ENCODE data around the gene FRS2. TPM values are rescaled to one million over a fixed set of nuclear protein-coding genes. Genes with fewer than 3 reads are reported as not detected.

Gene FRS2
- total RNA-seq, 4 donors from 2014 or later: 22.6 to 42.0 (median 29.2) TPM

DNA sequence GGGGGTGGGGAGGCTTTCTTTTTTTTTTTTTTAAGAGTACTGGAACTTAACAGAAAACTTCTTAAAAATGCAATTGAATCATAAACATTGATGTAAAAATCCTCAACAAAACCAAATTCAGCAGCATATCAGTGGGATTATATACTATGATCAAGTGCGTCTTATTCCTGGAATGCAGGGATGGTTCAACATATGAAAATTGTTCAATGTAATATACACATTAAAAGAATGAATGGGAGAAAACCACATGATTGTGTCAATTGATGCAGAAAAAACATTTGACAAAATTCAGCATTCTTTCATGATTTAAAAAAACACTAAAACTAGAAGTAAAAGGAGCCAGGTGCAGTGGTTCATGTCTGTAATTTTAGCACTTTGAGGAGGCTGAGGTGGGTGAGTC lies 73.9 kb downstream of the FRS2 start:
- no peak for DNase-seq
- H3K27me3 ChIP-seq: no peaks in the 10 kb centered on the region
- H3K36me3 ChIP-seq: peaks cover 0 to 12% (median 0%) of the 10 kb centered on the region in 3 donors
- H3K4me1 ChIP-seq: no peaks in the 10 kb centered on the region
- TF ChIP-seq, protein P1, sequence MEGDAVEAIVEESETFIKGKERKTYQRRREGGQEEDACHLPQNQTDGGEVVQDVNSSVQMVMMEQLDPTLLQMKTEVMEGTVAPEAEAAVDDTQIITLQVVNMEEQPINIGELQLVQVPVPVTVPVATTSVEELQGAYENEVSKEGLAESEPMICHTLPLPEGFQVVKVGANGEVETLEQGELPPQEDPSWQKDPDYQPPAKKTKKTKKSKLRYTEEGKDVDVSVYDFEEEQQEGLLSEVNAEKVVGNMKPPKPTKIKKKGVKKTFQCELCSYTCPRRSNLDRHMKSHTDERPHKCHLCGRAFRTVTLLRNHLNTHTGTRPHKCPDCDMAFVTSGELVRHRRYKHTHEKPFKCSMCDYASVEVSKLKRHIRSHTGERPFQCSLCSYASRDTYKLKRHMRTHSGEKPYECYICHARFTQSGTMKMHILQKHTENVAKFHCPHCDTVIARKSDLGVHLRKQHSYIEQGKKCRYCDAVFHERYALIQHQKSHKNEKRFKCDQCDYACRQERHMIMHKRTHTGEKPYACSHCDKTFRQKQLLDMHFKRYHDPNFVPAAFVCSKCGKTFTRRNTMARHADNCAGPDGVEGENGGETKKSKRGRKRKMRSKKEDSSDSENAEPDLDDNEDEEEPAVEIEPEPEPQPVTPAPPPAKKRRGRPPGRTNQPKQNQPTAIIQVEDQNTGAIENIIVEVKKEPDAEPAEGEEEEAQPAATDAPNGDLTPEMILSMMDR (IDR thresholded peaks at IDR 0.05): no peak
- no peak for TF ChIP-seq POLR2A (IDR thresholded peaks at IDR 0.05)
- H3K27ac ChIP-seq: no peak overlapping the region
- peaks cover 0 to 13% (median 4%) of the 10 kb centered on the region in 3 donors for H3K9me3 ChIP-seq
- intact Hi-C loops (cut with DNase I): no loop called here
- no peak overlapping the region for H3K4me3 ChIP-seq
- WGBS, 2 donors: 100% methylated on average over 1 of the region's 1 CpG

DNA sequence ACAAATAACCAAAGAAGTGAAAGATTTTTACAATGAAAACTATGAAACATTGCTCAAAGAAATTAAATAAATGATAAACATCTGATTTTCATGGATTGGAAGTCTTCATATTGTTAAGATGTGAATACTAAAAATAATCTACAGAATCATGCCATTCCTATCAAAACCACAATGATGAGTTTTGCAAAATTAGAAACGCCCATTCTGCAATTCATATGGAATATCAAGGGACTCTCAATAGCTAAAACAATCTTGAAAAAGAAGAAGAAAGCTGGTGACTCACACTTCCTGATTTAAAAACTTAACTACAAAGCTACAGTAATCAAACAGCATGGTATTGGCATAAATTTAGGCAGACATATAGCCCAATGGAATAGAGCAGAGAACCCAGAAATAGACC lies 74.9 kb downstream of the FRS2 start:
- Histone ChIP-seq H3K4me3 (no peak overlapping the region), H3K9me3 (peaks cover 0 to 13% (median 4%) of the 10 kb centered on the region in 3 donors), H3K4me1 (no peaks in the 10 kb centered on the region), H3K27ac (no peak overlapping the region), H3K27me3 (no peaks in the 10 kb centered on the region), H3K36me3 (peaks cover 0 to 12% (median 0%) of the 10 kb centered on the region in 3 donors)
- TF ChIP-seq POLR2A (IDR thresholded peaks at IDR 0.05): no peak
- TF ChIP-seq, protein P1 (IDR thresholded peaks at IDR 0.05): no peak
- 69 to 77% methylated on average over 1 of the region's 1 CpG for WGBS, 2 donors
- intact Hi-C loops (cut with DNase I): no loop called here
- no peak for DNase-seq

DNA sequence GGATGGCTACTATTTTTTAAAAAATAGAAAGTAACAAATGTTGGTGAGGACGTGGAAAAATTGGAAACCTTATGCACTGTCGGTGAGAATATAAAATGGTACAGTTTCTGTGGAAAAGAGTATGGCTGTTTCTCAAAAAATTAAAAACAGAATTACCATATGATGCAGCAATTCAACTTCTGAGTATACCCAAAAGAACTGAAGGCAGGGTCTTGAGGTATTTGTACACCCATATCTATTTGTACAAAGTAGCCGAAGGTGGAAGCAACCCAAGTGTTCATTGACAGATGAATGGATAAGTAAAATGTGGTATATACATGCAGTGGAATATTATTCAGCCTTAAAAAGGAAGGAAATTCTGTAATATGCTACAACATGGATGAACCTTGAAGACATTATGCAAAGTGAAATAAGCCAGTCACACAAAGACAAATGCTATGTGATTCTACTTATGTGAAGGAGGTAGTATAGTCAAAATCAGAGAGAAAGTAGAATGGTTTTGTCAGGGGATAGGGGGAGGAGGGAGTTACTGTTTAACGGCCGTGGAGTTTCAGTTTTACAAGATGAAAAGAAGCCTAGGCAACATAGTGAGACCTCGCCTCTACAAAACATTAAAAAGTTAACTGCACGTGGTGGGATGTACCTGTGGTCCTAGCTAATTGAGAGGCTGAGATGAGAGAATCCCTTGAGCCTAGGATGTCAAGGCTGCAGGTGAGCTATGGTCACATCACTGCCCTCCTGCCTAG lies 76.7 kb downstream of the FRS2 start:
- intact Hi-C loops (cut with DNase I): no loop called here
- no peak for DNase-seq
- 73 to 85% methylated on average over 7 of the region's 7 CpGs for WGBS, 2 donors
- no peak overlapping the region for H3K27ac ChIP-seq
- H3K27me3 ChIP-seq: no peaks in the 10 kb centered on the region
- H3K4me3 ChIP-seq: no peak overlapping the region
- H3K4me1 ChIP-seq: no peaks in the 10 kb centered on the region
- peaks cover 0 to 12% (median 0%) of the 10 kb centered on the region in 3 donors for H3K36me3 ChIP-seq
- no peak for TF ChIP-seq POLR2A (IDR thresholded peaks at IDR 0.05)
- TF ChIP-seq, protein P1 (IDR thresholded peaks at IDR 0.05): no peak
- H3K9me3 ChIP-seq: peaks cover 0 to 13% (median 4%) of the 10 kb centered on the region in 3 donors

DNA sequence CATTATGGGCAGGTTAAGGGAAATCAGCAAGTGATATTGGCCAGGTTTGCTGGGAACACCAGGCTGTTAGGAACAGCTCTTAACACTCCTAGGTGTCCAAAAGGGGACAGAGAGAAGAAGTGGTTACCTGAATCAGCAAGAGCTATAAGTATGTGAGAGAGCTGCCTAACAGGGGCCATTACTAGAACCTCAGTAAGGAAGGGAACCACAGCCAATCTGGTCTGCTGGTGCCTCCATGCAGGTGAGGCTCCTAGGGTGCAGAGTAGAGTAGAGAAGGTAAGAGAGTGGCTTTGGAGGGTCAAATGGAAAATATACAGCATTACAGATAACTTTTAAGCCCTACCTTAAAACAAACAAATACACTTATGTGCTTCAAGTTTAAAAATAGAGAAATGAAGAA lies 78.5 kb downstream of the FRS2 start:
- Histone ChIP-seq H3K27me3 (no peaks in the 10 kb centered on the region), H3K9me3 (peaks cover 0 to 9% (median 4%) of the 10 kb centered on the region in 3 donors), H3K4me1 (peaks cover 0 to 3% (median 0%) of the 10 kb centered on the region in 3 donors), H3K4me3 (no peak overlapping the region), H3K36me3 (peaks cover 0 to 8% (median 0%) of the 10 kb centered on the region in 3 donors), H3K27ac (no peak overlapping the region)
- TF ChIP-seq, protein P1 (IDR thresholded peaks at IDR 0.05): no peak
- TF ChIP-seq POLR2A (IDR thresholded peaks at IDR 0.05): no peak
- intact Hi-C loops (cut with DNase I): no loop called here
- no peak for DNase-seq

DNA sequence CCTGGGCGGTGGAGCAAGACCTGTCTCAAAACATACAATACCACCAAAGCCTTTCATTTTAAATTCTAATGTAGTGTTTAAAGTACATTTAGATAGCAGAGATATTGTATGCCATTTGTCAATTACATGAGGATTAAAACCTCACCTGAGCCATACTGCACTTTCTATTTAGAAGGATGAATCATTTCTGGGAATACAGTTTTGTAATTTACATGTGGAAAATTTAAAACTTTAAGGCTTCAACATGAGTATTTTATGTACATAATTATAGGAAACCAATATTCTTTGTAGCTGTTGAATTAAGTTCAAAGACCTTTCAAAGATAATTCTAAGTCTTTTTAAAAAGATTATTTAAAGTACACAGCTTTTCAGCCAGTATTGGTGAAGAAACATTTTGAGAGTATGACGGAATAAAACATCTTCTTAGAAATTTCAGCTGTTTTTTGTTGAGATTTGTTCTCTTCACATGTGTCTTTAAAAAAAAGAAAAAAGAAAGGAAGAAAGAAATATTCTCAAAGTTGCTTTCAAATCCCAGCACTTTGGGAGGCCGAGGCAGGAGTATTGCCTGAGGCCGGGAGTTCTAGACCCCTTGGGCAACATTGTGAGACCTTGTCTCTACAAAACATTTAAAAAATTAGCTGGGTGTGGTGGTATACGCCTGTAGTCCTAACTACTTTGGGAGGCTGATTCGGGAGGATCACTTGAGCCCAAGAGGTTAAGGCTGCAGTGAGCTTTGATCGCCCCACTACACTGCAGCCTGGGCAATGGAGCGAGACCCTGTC lies 80.6 kb downstream of the FRS2 start:
- DNase-seq: no peak
- 79 to 80% methylated on average over 8 of the region's 8 CpGs for WGBS, 2 donors
- Histone ChIP-seq H3K4me3 (no peak overlapping the region), H3K27me3 (no peaks in the 10 kb centered on the region), H3K27ac (no peak overlapping the region), H3K9me3 (no peaks in the 10 kb centered on the region), H3K36me3 (no peaks in the 10 kb centered on the region), H3K4me1 (peaks cover 0 to 16% (median 0%) of the 10 kb centered on the region in 3 donors)
- intact Hi-C loops (cut with DNase I): no loop called here
- TF ChIP-seq POLR2A (IDR thresholded peaks at IDR 0.05): no peak

All from esophagus squamous epithelium (tissue), 5 donors.